Neural crest cell (in vitro differentiated cells): ENCODE data around the gene MARVELD3. TPM values are rescaled to one million over a fixed set of nuclear protein-coding genes. Genes with fewer than 3 reads are reported as not detected.

Experiments used
- DNase-seq: peaks from one replicate; pipeline ENCODE4 v3.0.0; 2021; ENCODE audit warnings: low read depth, mixed read lengths, low spot score
- H3K27ac Mint-ChIP-seq: one replicate; pipeline ENCODE4 v1.8.0; 2021; ENCODE audit warnings: mild to moderate bottlenecking, mixed read lengths; ENCODE audit not compliant: unreplicated experiment
- H3K27me3 Mint-ChIP-seq: 2 replicates; pipeline ENCODE4 v1.8.0; 2021; ENCODE audit warnings: low read depth, mild to moderate bottlenecking, mixed read lengths
- H3K36me3 Mint-ChIP-seq: 2 replicates; pipeline ENCODE4 v1.8.0; 2021; ENCODE audit warnings: low read depth, mild to moderate bottlenecking, mixed read lengths
- H3K4me1 Mint-ChIP-seq: 2 replicates; pipeline ENCODE4 v1.8.0; 2021; ENCODE audit warnings: mixed read lengths
- H3K4me3 Mint-ChIP-seq: one replicate; pipeline ENCODE4 v1.8.0; 2021; ENCODE audit warnings: mild to moderate bottlenecking, mixed read lengths
- H3K9me3 Mint-ChIP-seq: 2 replicates; pipeline ENCODE4 v1.8.0; 2021; ENCODE audit warnings: mixed read lengths
- CTCF ChIP-seq: fragments of 200-600 bp; sonication (generic); conservative IDR thresholded peaks from 2 replicates; pipeline ENCODE4 v1.5.0; 2021; ENCODE audit warnings: antibody characterized with exemption, mild to moderate bottlenecking
- total RNA-seq: library from RNA; stranded (reverse); gene quantifications from 2 replicates; pipeline ENCODE4 v1.2.1, GENCODE V29; 2021

MARVELD3 gene
- total RNA-seq, 1 donor from 2014 or later, result not detected

DNA sequence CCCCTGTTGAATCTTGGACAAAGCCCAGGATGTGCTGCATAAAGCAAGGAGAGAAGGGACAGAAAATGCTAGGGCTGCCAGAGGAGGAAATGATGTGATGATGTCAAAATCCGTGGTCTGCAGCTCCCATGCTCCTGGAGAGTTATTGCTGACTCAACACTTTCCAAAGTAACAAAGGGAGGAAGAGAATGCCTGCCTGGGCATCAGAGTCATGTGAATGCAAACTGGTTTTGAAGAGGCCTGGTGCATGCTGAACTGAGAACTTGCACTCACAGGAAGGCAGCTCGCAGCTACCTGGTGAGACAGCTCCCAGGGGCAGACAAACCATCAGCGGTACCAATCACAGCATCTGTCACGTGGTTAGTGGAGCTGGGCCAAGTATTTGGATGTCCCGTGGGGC is 2.8 kb downstream of the MARVELD3 start:
- H3K36me3 Mint-ChIP-seq, result no peaks in the 10 kb centered on the region
- H3K27me3 Mint-ChIP-seq, result peaks cover 43% of the 10 kb centered on the region
- no peak overlapping the region for H3K27ac Mint-ChIP-seq
- no peak for TF ChIP-seq CTCF
- no peaks in the 10 kb centered on the region for H3K9me3 Mint-ChIP-seq
- H3K4me1 Mint-ChIP-seq, result no peaks in the 10 kb centered on the region
- H3K4me3 Mint-ChIP-seq, result no peak overlapping the region
- DNase-seq, result no peak

GRCh38 chr16:71629278-71630016 is 3.5 kb downstream of the MARVELD3 start:
- Mint-ChIP-seq H3K4me3 (no peak overlapping the region), H3K36me3 (no peaks in the 10 kb centered on the region), H3K27me3 (peaks cover 43% of the 10 kb centered on the region), H3K4me1 (no peaks in the 10 kb centered on the region), H3K27ac (no peak overlapping the region), H3K9me3 (no peaks in the 10 kb centered on the region)
- TF ChIP-seq CTCF, result no peak
- no peak for DNase-seq

- Mint-ChIP-seq H3K36me3 (no peaks in the 10 kb centered on the region), H3K27me3 (peaks cover 38% of the 10 kb centered on the region), H3K4me3 (no peak overlapping the region), H3K4me1 (peaks cover 4% of the 10 kb centered on the region), H3K9me3 (no peaks in the 10 kb centered on the region), H3K27ac (no peak overlapping the region)
- no peak for TF ChIP-seq CTCF
- no peak for DNase-seq
Observed at GRCh38 chr16:71630808-71631207, 4.8 kb downstream of the MARVELD3 start.

GRCh38 chr16:71631776-71632175 is 5.8 kb downstream of the MARVELD3 start:
- peaks cover 5% of the 10 kb centered on the region for H3K4me1 Mint-ChIP-seq
- TF ChIP-seq CTCF, result no peak
- DNase-seq, result no peak
- H3K9me3 Mint-ChIP-seq, result no peaks in the 10 kb centered on the region
- no peaks in the 10 kb centered on the region for H3K36me3 Mint-ChIP-seq
- H3K27ac Mint-ChIP-seq, result no peak overlapping the region
- no peak overlapping the region for H3K4me3 Mint-ChIP-seq
- peaks cover 33% of the 10 kb centered on the region for H3K27me3 Mint-ChIP-seq

GRCh38 chr16:71635632-71636031 is 9.6 kb downstream of the MARVELD3 start:
- Mint-ChIP-seq H3K4me1 (peaks cover 5% of the 10 kb centered on the region), H3K36me3 (peaks cover 3% of the 10 kb centered on the region), H3K9me3 (no peaks in the 10 kb centered on the region), H3K27me3 (peaks cover 3% of the 10 kb centered on the region), H3K27ac (no peak overlapping the region), H3K4me3 (no peak overlapping the region)
- no peak for TF ChIP-seq CTCF
- DNase-seq, result no peak
